ENCODE data around the gene FARS2. TPM values are rescaled to one million over a fixed set of nuclear protein-coding genes. Genes with fewer than 3 reads are reported as not detected.
"Not testable (repeated sequence)": the region's sequence is repeated elsewhere in the genome, so short reads cannot be mapped to it uniquely, and the experiment has no call there.

FARS2 gene
- total and polyA plus RNA-seq, 2 of the 13 experiments (the other 11 are each of a cell fraction or from before 2014, with no cell fraction given): 15.4 to 26.0 TPM

- FAIRE-seq; in situ Hi-C loops (cut with HindIII; ENCODE audit: extremely low pct_ligation_motif_present, low pct_unique_long_range_greater_than_20kb); POLR2A ChIA-PET; BruUV-seq (replicated peaks); H3K4me3 ChIP-seq (replicated peaks in 1 of 3; ENCODE audit: insufficient read depth in 1 of 3, low read depth in 2 of 3, low read length in 3 of 3); H3K4me2 ChIP-seq (ENCODE audit: low read depth, low read length); H3K79me2 ChIP-seq (ENCODE audit: insufficient read depth, low read length); H3K9ac ChIP-seq (ENCODE audit: insufficient read depth, low read depth, low read length); intact Hi-C loops (cut with micrococcal nuclease; ENCODE audit: unreplicated experiment); H3K27ac ChIP-seq (ENCODE audit: extremely low read length, insufficient read depth, low read length); ATAC-seq; H3K36me3 ChIP-seq (replicated peaks in 1 of 2; ENCODE audit: control insufficient read depth in 1 of 2, insufficient read depth in 2 of 2, low read length in 2 of 2); CTCF ChIA-PET (ENCODE audit: low intra/inter-chr PET ratio, low total read pairs); DNase-seq (ENCODE audit: low spot score); H3K27me3 ChIP-seq (ENCODE audit: control insufficient read depth in 1 of 2, insufficient read depth in 2 of 2, low read length in 2 of 2); H4K20me1 ChIP-seq (ENCODE audit: insufficient read depth, low read length); H2AFZ ChIP-seq (ENCODE audit: low read length); H3K9me3 ChIP-seq (ENCODE audit: low read length); H3K4me1 ChIP-seq (ENCODE audit: insufficient read depth, low read length): not testable (repeated sequence)
- WGBS (ENCODE audit: low lambda C conversion rate): 95% methylated on average over 6 of the region's 6 CpGs
Measured at GRCh38 chr6:5656695-5657094, 395.4 kb downstream of the FARS2 start.

- ChIA-PET CTCF (ENCODE audit: low intra/inter-chr PET ratio, low total read pairs) (no interaction called here), POLR2A (no interaction called here)
- Histone ChIP-seq H3K9me3 (ENCODE audit: low read length) (no peaks in the 10 kb centered on the region), H3K4me3 (replicated peaks in 1 of 3; ENCODE audit: insufficient read depth in 1 of 3, low read depth in 2 of 3, low read length in 3 of 3) (no peak overlapping the region), H3K4me2 (ENCODE audit: low read depth, low read length) (no peak overlapping the region), H2AFZ (ENCODE audit: low read length) (no peak overlapping the region), H3K9ac (ENCODE audit: insufficient read depth, low read depth, low read length) (no peak overlapping the region), H3K27ac (ENCODE audit: extremely low read length, insufficient read depth, low read length) (no peak overlapping the region), H3K79me2 (ENCODE audit: insufficient read depth, low read length) (no peaks in the 10 kb centered on the region), H4K20me1 (ENCODE audit: insufficient read depth, low read length) (no peaks in the 10 kb centered on the region), H3K27me3 (ENCODE audit: control insufficient read depth in 1 of 2, insufficient read depth in 2 of 2, low read length in 2 of 2) (no peaks in the 10 kb centered on the region), H3K36me3 (replicated peaks in 1 of 2; ENCODE audit: control insufficient read depth in 1 of 2, insufficient read depth in 2 of 2, low read length in 2 of 2) (no peaks in the 10 kb centered on the region), H3K4me1 (ENCODE audit: insufficient read depth, low read length) (no peaks in the 10 kb centered on the region)
- 97% methylated on average over 9 of the region's 9 CpGs for WGBS (ENCODE audit: low lambda C conversion rate)
- TF ChIP-seq ATF1 (CRISPR knock-in tag; IDR thresholded peaks at IDR 0.05) (no peak), SKI (IDR thresholded peaks at IDR 0.05; ENCODE audit: partially characterized antibody) (no peak), NR2F6 (IDR thresholded peaks at IDR 0.05) (no peak), NR2F6 (CRISPR knock-in tag; IDR thresholded peaks at IDR 0.05) (no peak)
- in situ Hi-C loops (cut with HindIII; ENCODE audit: extremely low pct_ligation_motif_present, low pct_unique_long_range_greater_than_20kb): no loop called here
- intact Hi-C loops (cut with micrococcal nuclease; ENCODE audit: unreplicated experiment): no loop called here
- DNase-seq (ENCODE audit: low spot score) (no peak), FAIRE-seq (no peak), ATAC-seq (no peak)
- no TSS peak for BruUV-seq (replicated peaks)
Measured at GRCh38 chr6:5657684-5658430, 396.5 kb downstream of the FARS2 start.

Data from HepG2 (cell line).